GM10266 (cell line): Measurements from ENCODE around the gene FBP2.

Experiments
- DNase-seq: peaks from one replicate; pipeline ENCODE4 v3.0.0; 2012; ENCODE audit errors: extremely low spot score
- CTCF ChIP-seq: IDR thresholded peaks from 2 replicates; pipeline ENCODE4 v1.5.1; 2012; ENCODE audit warnings: mild to moderate bottlenecking, low read depth; ENCODE audit not compliant: control insufficient read depth, insufficient read depth; ENCODE audit errors: missing control alignments

Gene FBP2

GRCh38 chr9:94622087-94622800 is 28.6 kb upstream of the FBP2 start:
- TF ChIP-seq CTCF, result no peak
- DNase-seq, result no peak

GRCh38 chr9:94619026-94619425 is 25.4 kb upstream of the FBP2 start:
- TF ChIP-seq CTCF, result no peak
- no peak for DNase-seq

GRCh38 chr9:94613003-94613402 is 19.4 kb upstream of the FBP2 start:
- no peak for DNase-seq
- TF ChIP-seq CTCF, result no peak

GRCh38 chr9:94612071-94612470 is 18.4 kb upstream of the FBP2 start:
- no peak for TF ChIP-seq CTCF
- no peak for DNase-seq

GRCh38 chr9:94611638-94612068 is 18.0 kb upstream of the FBP2 start:
- no peak for TF ChIP-seq CTCF
- no peak for DNase-seq

GRCh38 chr9:94610181-94610606 is 16.6 kb upstream of the FBP2 start:
- DNase-seq, result no peak
- no peak for TF ChIP-seq CTCF

- DNase-seq, result no peak
These were observed 13.7 kb upstream of the FBP2 start for GRCh38 chr9:94607423-94607691.

More at GRCh38 chr9:94607423-94607691, 13.7 kb upstream of the FBP2 start:
- no peak for TF ChIP-seq CTCF
